GM12864 (cell line): ENCODE results near the gene USP46.

Experiments
- DNase-seq: peaks from one replicate; pipeline ENCODE4 v3.0.0-alpha.2; 2011; ENCODE audit warnings: low read depth
- H3K4me3 ChIP-seq: 2 replicates; pipeline ENCODE4 v1.5.1; 2011; ENCODE audit warnings: mild to moderate bottlenecking, low read depth, low read length, control low read depth
- CTCF ChIP-seq: IDR thresholded peaks from 2 replicates; pipeline ENCODE4 v1.5.1; 2011; ENCODE audit warnings: low read depth, mild to moderate bottlenecking, moderate library complexity, low read length, control low read depth, inconsistent platforms; ENCODE audit errors: missing control alignments

Gene USP46

DNA sequence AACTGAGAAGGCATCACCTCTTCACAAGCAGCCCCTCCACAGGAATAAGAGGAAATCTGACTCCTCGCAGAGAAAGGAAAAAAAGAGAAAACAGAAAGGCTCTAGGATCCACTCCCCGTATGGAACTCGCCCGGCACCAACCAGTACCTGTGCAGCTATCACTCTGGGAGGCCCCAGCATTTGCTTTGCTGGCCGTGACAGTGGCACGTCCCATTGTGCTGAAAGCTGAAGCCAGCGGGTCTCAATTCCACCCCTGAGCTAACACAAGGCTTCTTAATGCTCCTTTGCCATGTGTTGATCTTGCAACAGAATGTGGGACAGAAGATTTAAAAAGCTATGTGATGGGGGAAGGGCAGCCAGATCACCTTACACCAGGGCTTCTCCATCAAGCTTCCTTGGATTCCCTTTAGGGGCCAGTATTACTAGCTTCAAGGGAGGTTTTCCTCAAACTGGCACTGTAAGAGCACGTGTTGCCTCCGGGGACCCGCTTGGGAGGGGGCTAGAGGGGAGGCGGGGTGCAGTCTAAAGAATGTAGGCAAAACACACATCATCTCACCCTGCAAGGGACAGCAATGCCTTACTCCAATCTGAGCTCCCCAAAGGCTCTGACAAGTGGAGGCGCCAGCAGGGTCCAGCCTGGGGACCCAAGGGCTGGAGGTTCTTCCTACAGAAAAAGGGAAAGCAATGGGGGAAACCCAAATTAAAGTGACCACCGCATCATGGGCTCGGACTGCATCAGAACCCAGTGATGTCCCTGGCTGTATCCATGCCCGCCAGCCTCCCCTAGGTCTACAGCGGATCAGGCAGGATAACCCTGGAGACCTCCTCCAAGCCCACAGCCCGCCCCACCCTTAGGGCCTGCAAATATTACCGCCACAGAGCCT, 1.2 kb downstream of the USP46 start:
- TF ChIP-seq CTCF: no peak
- no peak for DNase-seq
- peak overlapping the region; percentile 88 for H3K4me3 ChIP-seq

- DNase-seq: no peak
- no peak overlapping the region for H3K4me3 ChIP-seq
- TF ChIP-seq CTCF: no peak
Measured at GRCh38 chr4:52657292-52657617, 1.8 kb downstream of the USP46 start.

DNA sequence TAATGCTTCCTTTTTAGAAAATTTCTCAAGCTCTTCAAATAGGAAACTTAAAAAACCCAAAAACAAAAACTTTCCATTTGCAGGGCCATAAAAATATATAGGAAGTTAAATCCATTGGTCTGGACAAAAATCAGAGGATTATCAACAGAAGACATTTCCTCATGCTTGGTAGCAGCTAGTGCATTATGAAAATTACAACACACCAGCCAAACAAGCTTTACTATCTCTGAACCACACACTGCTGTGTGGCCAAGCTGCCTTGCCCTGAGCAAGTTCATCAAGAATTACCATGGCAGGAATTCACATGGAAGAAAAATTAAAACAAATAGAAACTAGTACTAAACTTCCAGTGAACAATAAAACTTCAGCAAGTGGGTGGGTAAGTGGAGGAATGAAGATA, 3.6 kb downstream of the USP46 start:
- no peak overlapping the region for H3K4me3 ChIP-seq
- TF ChIP-seq CTCF: no peak
- no peak for DNase-seq

- no peak for DNase-seq
- H3K4me3 ChIP-seq: no peak overlapping the region
- no peak for TF ChIP-seq CTCF
Measured at GRCh38 chr4:52651996-52652672, 7.0 kb downstream of the USP46 start.

DNA sequence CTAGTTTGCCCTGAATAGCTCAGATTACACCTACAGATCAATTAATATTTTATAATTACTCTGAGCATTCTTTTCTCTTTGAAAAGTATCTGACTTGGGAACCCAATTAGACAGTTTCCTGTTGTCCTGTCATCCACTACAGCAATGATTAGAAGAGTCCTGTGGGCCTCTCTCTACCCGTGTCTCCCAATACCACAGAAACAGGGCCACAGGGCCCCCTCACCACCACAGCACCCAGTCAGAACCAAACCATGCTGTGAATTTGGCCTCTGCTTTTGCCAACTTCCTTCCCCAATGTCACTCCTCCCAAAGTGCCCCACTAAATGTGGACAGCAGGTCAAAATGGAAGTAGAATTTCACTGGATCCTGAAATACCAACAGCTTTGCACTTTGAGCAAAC, 10.3 kb downstream of the USP46 start:
- no peak for DNase-seq
- TF ChIP-seq CTCF: no peak

GRCh38 chr4:52646741-52647140, 12.4 kb downstream of the USP46 start:
- no peak for TF ChIP-seq CTCF
- H3K4me3 ChIP-seq: no peak overlapping the region
- DNase-seq: no peak

More for the DNA sequence above, 10.3 kb downstream of the USP46 start:
- H3K4me3 ChIP-seq: no peak overlapping the region

- DNase-seq: no peak
- TF ChIP-seq CTCF: no peak
- no peak overlapping the region for H3K4me3 ChIP-seq
Measured at GRCh38 chr4:52646096-52646495, 13.0 kb downstream of the USP46 start.
